ENCODE measurements around the gene MLLT3.

GRCh38 chr9:20632705-20633104 lies 10.4 kb upstream of the MLLT3 start:
- TF ChIP-seq CTCF (IDR thresholded peaks at IDR 0.05): no peak
- TF ChIP-seq EP300 (IDR thresholded peaks at IDR 0.05; ENCODE audit: low read depth): no peak
- no peak for TF ChIP-seq POLR2A (IDR thresholded peaks at IDR 0.05)
